Breast epithelium (tissue), 4 donors: Measurements from ENCODE around the gene UACA. TPM values are rescaled to one million over a fixed set of nuclear protein-coding genes. Genes with fewer than 3 reads are reported as not detected.
A peak's percentile ranks its signal among the peaks of the same experiment; 100 is the strongest.

Source experiments
- DNase-seq, 2 donors: peaks; one replicate each; pipeline ENCODE4 v3.0.0-alpha.2; 2019; ENCODE audit warnings: low spot score in 2 of 2
- H3K27ac ChIP-seq, 2 donors: fragments of 200-600 bp; sonication (generic) in 1 of 2; one replicate each; pipeline ENCODE4 v1.5.1; 2016 to 2019; ENCODE audit warnings: mild to moderate bottlenecking in 1 of 2
- H3K27me3 ChIP-seq, 2 donors: fragments of 200-600 bp; sonication (generic) in 1 of 2; one replicate each; pipeline versions ENCODE4 v1.5.1 to v1.6.0; 2017 to 2019; ENCODE audit warnings: control low read depth in 1 of 2, mild to moderate bottlenecking in 1 of 2
- H3K36me3 ChIP-seq: fragments of 200-600 bp; one replicate; pipeline ENCODE4 v1.5.1; 2019
- H3K4me1 ChIP-seq, 2 donors: fragments of 200-600 bp; sonication (generic); one replicate each; pipeline ENCODE4 v1.5.1; 2016 to 2019; ENCODE audit warnings: control low read depth in 1 of 2
- H3K4me3 ChIP-seq, 3 donors: fragments of 200-600 bp; sonication (generic); 1 replicate in 2 of 3; 2 replicates in 1 of 3; pipeline ENCODE4 v1.5.1; 2016 to 2019; ENCODE audit warnings: mild to moderate bottlenecking in 3 of 3, moderate library complexity in 2 of 3
- H3K9me3 ChIP-seq, 2 donors: fragments of 200-600 bp; sonication (generic) in 1 of 2; one replicate each; pipeline ENCODE4 v1.5.1; 2016 to 2019; ENCODE audit warnings: control low read depth in 1 of 2
- POLR2A ChIP-seq: fragments of 450-650 bp; IDR thresholded peaks from one replicate; pipeline ENCODE4 v1.6.1; 2016; ENCODE audit warnings: antibody characterized with exemption, mild to moderate bottlenecking, moderate library complexity
- POLR2AphosphoS5 ChIP-seq, 3 donors: sonication (generic); formaldehyde crosslinking; IDR thresholded peaks; one replicate each; pipeline ENCODE4 v1.6.1; 2017; ENCODE audit warnings: antibody characterized with exemption in 3 of 3
- intact Hi-C: fragments of 100-400 bp; cut with DNase I; formaldehyde crosslinking; loops from one replicate; pipeline ENCODE4 v1.15.1; 2023; ENCODE audit warnings: low total_unique reads
- total RNA-seq, 3 donors: library from RNA; depleted of rRNA; stranded (reverse); fragments of >200 nt; gene quantifications; one replicate each; pipeline ENCODE4 v1.1.0, GENCODE V29; 2016
- TF ChIP-seq, protein P1 (sequence below), 3 donors: fragments of 450-650 bp; IDR thresholded peaks; one replicate each; pipeline ENCODE4 v1.5.1; 2016 to 2017; ENCODE audit warnings: antibody characterized with exemption in 3 of 3, mild to moderate bottlenecking in 3 of 3, moderate library complexity in 3 of 3

The UACA gene
- total RNA-seq, 3 donors from 2014 or later, result 68.5 to 144 (median 71.7) TPM

DNA sequence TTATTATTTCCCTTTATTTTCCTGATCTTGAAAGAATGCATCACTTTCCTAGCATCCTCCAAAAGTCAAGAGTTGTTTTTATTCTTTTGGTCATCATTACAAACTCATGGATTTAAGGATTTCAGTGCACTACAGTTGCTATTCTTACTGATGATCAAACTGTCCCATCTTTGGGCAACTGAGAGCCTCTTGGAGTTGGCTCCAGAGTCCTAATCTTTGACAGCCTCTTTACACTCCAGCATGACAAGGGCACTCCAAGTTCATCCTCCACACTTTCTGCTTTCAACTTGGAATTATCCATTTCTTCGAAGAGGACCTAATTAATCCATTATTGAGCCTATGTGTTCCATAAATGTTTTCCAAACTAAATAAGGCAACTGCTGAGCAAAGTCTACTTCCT lies 5.7 kb downstream of the UACA start:
- Histone ChIP-seq H3K4me1 (peaks cover 0 to 7% of the 10 kb centered on the region in 2 donors), H3K27ac (no peak overlapping the region), H3K27me3 (no peaks in the 10 kb centered on the region), H3K36me3 (no peaks in the 10 kb centered on the region), H3K4me3 (no peak overlapping the region), H3K9me3 (no peaks in the 10 kb centered on the region)
- no peak for TF ChIP-seq POLR2A
- TF ChIP-seq, protein P1, sequence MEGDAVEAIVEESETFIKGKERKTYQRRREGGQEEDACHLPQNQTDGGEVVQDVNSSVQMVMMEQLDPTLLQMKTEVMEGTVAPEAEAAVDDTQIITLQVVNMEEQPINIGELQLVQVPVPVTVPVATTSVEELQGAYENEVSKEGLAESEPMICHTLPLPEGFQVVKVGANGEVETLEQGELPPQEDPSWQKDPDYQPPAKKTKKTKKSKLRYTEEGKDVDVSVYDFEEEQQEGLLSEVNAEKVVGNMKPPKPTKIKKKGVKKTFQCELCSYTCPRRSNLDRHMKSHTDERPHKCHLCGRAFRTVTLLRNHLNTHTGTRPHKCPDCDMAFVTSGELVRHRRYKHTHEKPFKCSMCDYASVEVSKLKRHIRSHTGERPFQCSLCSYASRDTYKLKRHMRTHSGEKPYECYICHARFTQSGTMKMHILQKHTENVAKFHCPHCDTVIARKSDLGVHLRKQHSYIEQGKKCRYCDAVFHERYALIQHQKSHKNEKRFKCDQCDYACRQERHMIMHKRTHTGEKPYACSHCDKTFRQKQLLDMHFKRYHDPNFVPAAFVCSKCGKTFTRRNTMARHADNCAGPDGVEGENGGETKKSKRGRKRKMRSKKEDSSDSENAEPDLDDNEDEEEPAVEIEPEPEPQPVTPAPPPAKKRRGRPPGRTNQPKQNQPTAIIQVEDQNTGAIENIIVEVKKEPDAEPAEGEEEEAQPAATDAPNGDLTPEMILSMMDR (IDR thresholded peaks at IDR 0.05), result no peak
- TF ChIP-seq POLR2AphosphoS5 (IDR thresholded peaks at IDR 0.05), result no peak
- intact Hi-C loops, result no loop called here
- no peak for DNase-seq

DNA sequence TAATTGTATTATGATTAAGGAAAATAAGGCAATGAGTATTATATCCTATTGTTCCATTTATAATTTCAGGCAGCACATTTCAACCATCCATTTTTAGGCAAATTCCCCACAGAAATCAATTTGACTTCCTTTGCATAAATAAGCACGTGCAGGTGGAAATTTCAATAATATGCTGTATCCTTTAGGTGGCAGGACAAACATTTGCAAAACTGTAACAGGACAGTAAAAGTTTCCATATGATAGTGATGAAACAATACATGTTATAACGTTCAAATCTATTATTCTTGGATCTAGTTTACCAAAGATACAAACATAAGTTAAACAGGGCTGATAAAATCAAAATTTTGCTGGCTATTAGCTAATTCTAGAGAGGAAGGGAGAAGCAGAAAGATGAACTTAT lies 8.5 kb downstream of the UACA start:
- intact Hi-C loops, result no loop called here
- Histone ChIP-seq H3K36me3 (no peaks in the 10 kb centered on the region), H3K4me1 (peaks cover 0 to 7% of the 10 kb centered on the region in 2 donors), H3K27me3 (no peaks in the 10 kb centered on the region), H3K27ac (no peak overlapping the region), H3K9me3 (no peaks in the 10 kb centered on the region), H3K4me3 (no peak overlapping the region)
- no peak for TF ChIP-seq POLR2AphosphoS5 (IDR thresholded peaks at IDR 0.05)
- TF ChIP-seq, protein P1 (IDR thresholded peaks at IDR 0.05), result no peak
- no peak for TF ChIP-seq POLR2A
- no peak for DNase-seq

DNA sequence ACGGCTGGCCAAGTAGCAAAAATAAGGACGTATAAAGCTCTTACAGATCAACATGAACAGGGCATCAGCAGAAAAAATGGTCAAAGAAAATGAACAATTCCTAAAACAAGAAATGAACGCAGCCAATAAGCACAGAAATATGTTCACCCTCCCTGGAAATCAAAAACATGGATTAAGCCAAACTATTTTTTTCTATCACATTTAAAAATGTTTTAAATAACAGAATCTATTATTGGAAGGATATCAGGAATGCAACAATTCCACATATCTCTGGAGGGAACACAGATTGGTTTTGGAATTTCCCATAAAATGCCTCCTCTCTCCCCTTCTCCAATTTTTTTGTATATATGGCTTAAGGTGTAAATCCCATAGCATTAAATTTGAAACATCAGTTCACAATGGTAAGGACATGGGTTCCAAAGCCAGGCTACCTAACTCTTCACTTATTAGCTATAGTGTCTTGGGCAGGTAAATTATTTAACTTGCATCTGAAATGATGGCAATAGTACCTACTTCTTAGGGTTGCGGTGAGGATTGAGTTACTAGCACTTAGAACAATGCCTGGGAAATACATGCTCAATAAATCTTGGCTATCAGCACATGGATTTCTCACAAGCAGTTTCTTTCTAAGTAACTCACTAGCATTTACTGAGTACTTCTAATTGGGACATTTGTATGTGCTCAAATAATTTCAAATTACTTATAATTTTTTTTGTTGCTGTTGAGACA lies 10.1 kb downstream of the UACA start:
- Histone ChIP-seq H3K4me3 (no peak overlapping the region), H3K27me3 (no peaks in the 10 kb centered on the region), H3K9me3 (no peaks in the 10 kb centered on the region), H3K4me1 (peaks cover 0 to 10% of the 10 kb centered on the region in 2 donors), H3K27ac (peak overlapping the region in 1 of 2 donors; percentile 39), H3K36me3 (no peaks in the 10 kb centered on the region)
- intact Hi-C loops, result no loop called here
- TF ChIP-seq POLR2AphosphoS5 (IDR thresholded peaks at IDR 0.05) (no peak), POLR2A (no peak)
- TF ChIP-seq, protein P1 (IDR thresholded peaks at IDR 0.05), result no peak
- DNase-seq, result no peak

DNA sequence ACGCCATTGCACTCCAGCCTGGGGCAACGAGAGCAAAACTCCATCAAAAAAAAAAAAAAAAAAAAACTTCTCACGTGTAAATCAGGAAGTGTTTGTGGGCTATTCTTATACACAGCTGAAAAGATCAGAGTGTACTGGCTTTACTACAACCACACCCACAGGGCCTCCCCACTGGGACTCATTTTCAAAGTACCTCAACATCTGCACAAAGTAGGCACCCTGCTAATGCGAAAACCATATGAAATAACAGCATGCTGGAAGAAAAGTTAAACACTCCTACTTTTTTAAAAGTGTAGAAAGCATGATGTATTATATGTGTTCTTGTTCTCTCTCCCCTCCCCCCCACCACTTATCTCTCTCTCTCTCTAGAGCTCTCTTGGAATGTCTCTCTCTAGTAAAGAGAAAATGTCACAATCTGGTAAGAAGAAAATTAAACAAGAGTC lies 11.1 kb downstream of the UACA start:
- no peak overlapping the region for H3K4me3 ChIP-seq
- no peak for TF ChIP-seq POLR2AphosphoS5 (IDR thresholded peaks at IDR 0.05)
- TF ChIP-seq, protein P1 (IDR thresholded peaks at IDR 0.05), result no peak
- no peak for TF ChIP-seq POLR2A
- H3K36me3 ChIP-seq, result no peaks in the 10 kb centered on the region
- no peaks in the 10 kb centered on the region for H3K27me3 ChIP-seq
- DNase-seq, result no peak
- peaks cover 0 to 6% of the 10 kb centered on the region in 2 donors for H3K4me1 ChIP-seq
- intact Hi-C loops, result no loop called here
- peak overlapping the region; percentile 43 to 68 for H3K27ac ChIP-seq
- H3K9me3 ChIP-seq, result no peaks in the 10 kb centered on the region

DNA sequence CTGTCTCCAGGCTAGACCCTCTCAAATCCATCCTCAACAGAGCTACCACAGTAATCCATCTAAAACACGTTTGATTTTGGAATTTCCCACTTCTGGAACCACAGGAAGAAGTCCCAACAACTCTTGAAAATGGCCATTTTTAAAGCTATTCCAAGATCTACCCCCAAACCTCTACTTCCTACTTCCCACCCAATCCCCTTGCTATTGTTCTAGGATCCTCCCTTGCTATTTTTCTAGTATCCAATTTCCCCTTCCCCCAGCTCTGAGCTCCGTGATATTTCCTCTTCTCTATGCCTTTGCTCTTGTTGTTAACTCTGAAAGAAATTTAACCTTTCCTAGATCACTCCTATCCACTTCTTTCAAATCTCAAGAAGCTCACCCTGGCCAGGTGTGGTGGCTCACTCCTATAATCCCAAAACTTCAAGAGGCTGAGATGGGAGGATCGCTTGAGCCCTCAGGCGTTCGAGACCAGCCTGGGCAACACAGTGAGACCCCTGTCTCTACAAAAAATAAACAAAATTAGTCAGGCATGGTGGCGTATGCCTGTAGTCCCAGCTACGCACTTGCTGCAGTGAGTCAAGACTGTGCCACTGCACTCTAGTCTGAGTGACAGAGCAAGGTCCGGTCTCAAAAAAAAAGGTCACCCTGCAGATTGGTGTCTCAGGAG lies 13.0 kb downstream of the UACA start:
- intact Hi-C loops, result no loop called here
- H3K36me3 ChIP-seq, result no peaks in the 10 kb centered on the region
- H3K4me1 ChIP-seq, result peaks cover 0 to 6% of the 10 kb centered on the region in 2 donors
- H3K27ac ChIP-seq, result peak overlapping the region in 1 of 2 donors; percentile 43
- no peaks in the 10 kb centered on the region for H3K27me3 ChIP-seq
- no peak for DNase-seq
- no peaks in the 10 kb centered on the region for H3K9me3 ChIP-seq
- no peak for TF ChIP-seq POLR2AphosphoS5 (IDR thresholded peaks at IDR 0.05)
- TF ChIP-seq, protein P1 (IDR thresholded peaks at IDR 0.05), result no peak
- H3K4me3 ChIP-seq, result no peak overlapping the region
